GM21390 (cell line): Measurements from ENCODE around the gene PTPRF.
"Not testable (repeated sequence)": the region's sequence is repeated elsewhere in the genome, so short reads cannot be mapped to it uniquely, and the experiment has no call there.

Source experiments
- ATAC-seq: cut with Tn5 transposase; IDR thresholded peaks from one replicate; pipeline ENCODE4 v1.9.1; 2021; ENCODE audit not compliant: unreplicated experiment

PTPRF gene

GRCh38 chr1:43621386-43621785 lies 90.7 kb downstream of the PTPRF start:
- ATAC-seq = no peak

GRCh38 chr1:43621861-43622260 lies 91.2 kb downstream of the PTPRF start:
- ATAC-seq = no peak

- ATAC-seq = no peak
Observed at GRCh38 chr1:43622471-43622870, 91.8 kb downstream of the PTPRF start.

- no peak for ATAC-seq
Observed at GRCh38 chr1:43622901-43623780, 92.5 kb downstream of the PTPRF start.

- no peak for ATAC-seq
Observed at GRCh38 chr1:43625063-43625780, 94.5 kb downstream of the PTPRF start.

GRCh38 chr1:43632135-43632670 lies 101.5 kb downstream of the PTPRF start:
- ATAC-seq = no peak

GRCh38 chr1:43634721-43635120 lies 104.0 kb downstream of the PTPRF start:
- ATAC-seq = no peak

GRCh38 chr1:43636006-43636641 lies 105.4 kb downstream of the PTPRF start:
- no peak for ATAC-seq

GRCh38 chr1:43637267-43637666 lies 106.6 kb downstream of the PTPRF start:
- no peak for ATAC-seq

- not testable (repeated sequence) for ATAC-seq
Observed at GRCh38 chr1:43638381-43638780, 107.7 kb downstream of the PTPRF start.

GRCh38 chr1:43639976-43640794 lies 109.5 kb downstream of the PTPRF start:
- no peak for ATAC-seq

GRCh38 chr1:43644558-43644957 lies 113.9 kb downstream of the PTPRF start:
- ATAC-seq = no peak

- ATAC-seq = no peak
Observed at GRCh38 chr1:43645461-43645860, 114.8 kb downstream of the PTPRF start.

GRCh38 chr1:43647331-43647730 lies 116.6 kb downstream of the PTPRF start:
- not testable (repeated sequence) for ATAC-seq

GRCh38 chr1:43648221-43648847 lies 117.7 kb downstream of the PTPRF start:
- no peak for ATAC-seq

GRCh38 chr1:43648876-43649477 lies 118.3 kb downstream of the PTPRF start:
- no peak for ATAC-seq

GRCh38 chr1:43650310-43651085 lies 119.8 kb downstream of the PTPRF start:
- peak; percentile 50 for ATAC-seq

- ATAC-seq = no peak
Observed at GRCh38 chr1:43651188-43651587, 120.5 kb downstream of the PTPRF start.

GRCh38 chr1:43651902-43652301 lies 121.2 kb downstream of the PTPRF start:
- ATAC-seq = no peak
